PC-9 (cell line): ENCODE measurements around the gene IL3RA.

Experiments
- CTCF ChIP-seq: fragments of 200-600 bp; sonication (generic); conservative IDR thresholded peaks from 2 replicates; pipeline ENCODE4 v1.6.1; 2017; ENCODE audit warnings: mixed run types, antibody characterized with exemption, mild to moderate bottlenecking, moderate library complexity
- EZH2 ChIP-seq: fragments of 200-600 bp; sonication (generic); IDR thresholded peaks from 2 replicates; pipeline ENCODE4 v1.8.0; 2017; ENCODE audit warnings: antibody characterized with exemption, low read depth

DNA sequence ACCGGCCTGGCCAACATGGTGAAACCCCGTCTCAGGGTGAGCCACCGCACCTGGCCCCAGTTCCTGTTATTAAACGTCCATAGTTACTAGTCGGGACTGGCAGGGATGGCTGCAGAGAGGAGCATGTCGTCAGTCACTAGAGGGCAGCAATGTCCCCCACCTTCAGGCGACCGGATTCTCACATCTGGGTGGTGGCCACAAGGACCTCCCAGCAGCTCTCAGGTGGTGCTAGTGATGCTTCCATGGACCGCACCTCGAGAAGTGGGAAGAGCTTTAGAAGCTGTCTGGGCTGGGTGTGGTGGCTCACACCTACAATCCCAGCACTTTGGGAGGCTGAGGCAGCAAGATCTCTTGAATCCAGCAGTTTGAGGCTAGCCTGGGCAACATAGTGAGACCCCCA lies 13.3 kb upstream of the IL3RA start:
- peak; percentile 67 for TF ChIP-seq CTCF
- TF ChIP-seq EZH2, result no peak
